A549 (cell line): ENCODE measurements around the gene C4BPB.

ENCODE experiments used
- FOXS1 ChIP-seq: fragments of 250-450 bp; sonication (Bioruptor Pico); IDR thresholded peaks from 2 replicates; pipeline ENCODE4 v1.5.0; 2020; ENCODE audit warnings: mild to moderate bottlenecking, moderate library complexity
- MYC ChIP-seq: IDR thresholded peaks from 2 replicates; pipeline ENCODE4 v1.6.1; 2012; ENCODE audit warnings: mild to moderate bottlenecking, inconsistent platforms, low read length, improper control_type of control experiment, borderline replicate concordance
- PHF8 ChIP-seq: fragments of 200-600 bp; sonication (generic); IDR thresholded peaks from 2 replicates; pipeline ENCODE4 v1.6.1; 2016; ENCODE audit warnings: low read depth, mild to moderate bottlenecking, antibody characterized with exemption, moderate library complexity, borderline replicate concordance
- POLR2A ChIP-seq: IDR thresholded peaks from 2 replicates; pipeline ENCODE4 v1.6.1; 2012; ENCODE audit warnings: mild to moderate bottlenecking, low read length
- TF ChIP-seq, protein P1 (sequence below): fragments of >200 bp; sonication (Bioruptor Twin); formaldehyde crosslinking; IDR thresholded peaks from 3 replicates; pipeline ENCODE4 v1.5.1; 2016

DNA sequence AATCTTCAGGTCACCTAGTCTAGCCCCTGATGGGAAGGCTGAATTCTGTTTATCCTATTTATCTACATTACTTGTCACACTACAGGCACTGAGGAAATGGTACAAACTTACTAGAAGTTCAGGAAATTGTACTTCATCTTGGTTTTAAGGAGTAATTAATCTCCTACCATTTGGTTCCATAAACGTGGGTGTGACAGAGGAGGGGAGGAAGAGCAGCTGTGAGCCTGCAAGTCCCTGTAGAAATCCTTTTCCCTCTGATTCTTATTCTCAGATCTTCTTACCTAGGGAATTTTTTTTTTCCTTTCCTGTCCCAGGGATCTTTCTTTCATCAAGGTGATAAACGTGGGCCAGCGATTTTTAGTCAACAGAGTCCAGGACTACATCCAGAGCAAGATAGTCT, 21.5 kb upstream of the C4BPB start:
- TF ChIP-seq, protein P1, sequence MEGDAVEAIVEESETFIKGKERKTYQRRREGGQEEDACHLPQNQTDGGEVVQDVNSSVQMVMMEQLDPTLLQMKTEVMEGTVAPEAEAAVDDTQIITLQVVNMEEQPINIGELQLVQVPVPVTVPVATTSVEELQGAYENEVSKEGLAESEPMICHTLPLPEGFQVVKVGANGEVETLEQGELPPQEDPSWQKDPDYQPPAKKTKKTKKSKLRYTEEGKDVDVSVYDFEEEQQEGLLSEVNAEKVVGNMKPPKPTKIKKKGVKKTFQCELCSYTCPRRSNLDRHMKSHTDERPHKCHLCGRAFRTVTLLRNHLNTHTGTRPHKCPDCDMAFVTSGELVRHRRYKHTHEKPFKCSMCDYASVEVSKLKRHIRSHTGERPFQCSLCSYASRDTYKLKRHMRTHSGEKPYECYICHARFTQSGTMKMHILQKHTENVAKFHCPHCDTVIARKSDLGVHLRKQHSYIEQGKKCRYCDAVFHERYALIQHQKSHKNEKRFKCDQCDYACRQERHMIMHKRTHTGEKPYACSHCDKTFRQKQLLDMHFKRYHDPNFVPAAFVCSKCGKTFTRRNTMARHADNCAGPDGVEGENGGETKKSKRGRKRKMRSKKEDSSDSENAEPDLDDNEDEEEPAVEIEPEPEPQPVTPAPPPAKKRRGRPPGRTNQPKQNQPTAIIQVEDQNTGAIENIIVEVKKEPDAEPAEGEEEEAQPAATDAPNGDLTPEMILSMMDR = no peak
- TF ChIP-seq PHF8 = no peak
- no peak for TF ChIP-seq POLR2A
- TF ChIP-seq FOXS1 (CRISPR knock-in tag) = no peak
- TF ChIP-seq MYC = no peak
